ENCODE data around the gene PLXDC2.

The PLXDC2 gene

DNA sequence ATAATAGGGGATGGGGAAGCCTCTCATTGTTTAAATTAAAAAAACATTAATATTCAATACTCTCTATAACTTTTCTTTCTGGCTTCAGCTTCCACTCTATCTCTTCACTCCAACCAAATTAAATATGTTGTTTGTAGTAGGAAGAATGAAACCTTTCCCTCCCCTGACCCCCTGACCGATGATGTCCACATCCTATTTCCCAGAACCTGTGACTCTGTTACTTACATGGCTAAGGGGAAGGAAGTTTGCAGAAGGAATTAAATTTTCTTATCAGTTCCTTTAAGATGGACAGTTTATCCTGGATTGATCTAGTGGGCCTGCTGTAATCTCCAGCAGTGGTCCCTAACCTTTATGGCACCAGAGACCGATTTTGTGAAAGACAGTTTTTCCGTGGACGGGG, 130.0 kb downstream of the PLXDC2 start:
- no peak for DNase-seq

DNA sequence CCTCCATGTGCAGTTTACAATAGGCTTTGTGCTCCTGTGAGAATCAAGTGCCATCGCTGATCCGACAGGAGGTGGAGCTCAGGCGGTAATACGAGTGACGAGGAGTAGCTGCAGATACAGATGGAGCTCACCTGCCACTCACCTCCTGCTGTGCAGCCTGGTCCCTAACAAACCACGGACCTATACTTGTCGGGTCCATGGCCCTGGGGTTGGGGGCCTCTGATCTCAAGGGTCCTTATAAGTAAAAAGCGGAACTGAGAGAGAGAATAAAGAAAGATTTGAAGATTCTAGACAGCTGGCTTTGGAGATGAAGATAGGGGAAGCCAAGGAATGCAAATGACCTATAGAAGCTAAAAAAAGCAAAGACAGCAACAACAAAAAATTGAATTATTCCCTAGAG, 130.6 kb downstream of the PLXDC2 start:
- DNase-seq = no peak

GRCh38 chr10:19947215-19947614, 131.0 kb downstream of the PLXDC2 start:
- DNase-seq = no peak

GRCh38 chr10:19947656-19948055, 131.4 kb downstream of the PLXDC2 start:
- no peak for DNase-seq

GRCh38 chr10:19952224-19953010, 136.2 kb downstream of the PLXDC2 start:
- no peak for DNase-seq

- DNase-seq = no peak
Measured at GRCh38 chr10:19954601-19955000, 138.4 kb downstream of the PLXDC2 start.

DNA sequence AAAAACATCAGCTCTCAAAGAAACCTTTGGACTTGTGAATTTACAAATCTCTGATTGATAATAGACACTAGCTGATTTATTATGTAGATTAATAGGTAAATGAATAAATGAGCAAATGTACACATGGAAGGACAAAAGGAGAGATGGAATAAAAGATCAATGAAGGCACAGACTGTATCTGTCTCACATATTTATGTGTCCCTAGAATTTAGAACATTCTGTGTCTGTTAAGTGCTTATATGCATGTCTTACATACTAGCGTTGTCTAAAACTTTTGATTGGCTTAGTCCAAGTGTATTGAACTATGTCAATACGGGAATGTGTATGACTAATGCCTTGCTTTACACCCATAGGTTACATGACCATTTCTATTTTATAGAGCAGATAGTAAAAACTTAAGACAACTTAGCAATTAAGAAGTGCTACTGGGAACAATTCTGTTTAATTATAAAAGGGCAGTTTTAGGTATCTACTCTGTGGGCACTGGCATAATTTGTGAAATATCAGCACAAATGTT, 140.3 kb downstream of the PLXDC2 start:
- DNase-seq = no peak

DNA sequence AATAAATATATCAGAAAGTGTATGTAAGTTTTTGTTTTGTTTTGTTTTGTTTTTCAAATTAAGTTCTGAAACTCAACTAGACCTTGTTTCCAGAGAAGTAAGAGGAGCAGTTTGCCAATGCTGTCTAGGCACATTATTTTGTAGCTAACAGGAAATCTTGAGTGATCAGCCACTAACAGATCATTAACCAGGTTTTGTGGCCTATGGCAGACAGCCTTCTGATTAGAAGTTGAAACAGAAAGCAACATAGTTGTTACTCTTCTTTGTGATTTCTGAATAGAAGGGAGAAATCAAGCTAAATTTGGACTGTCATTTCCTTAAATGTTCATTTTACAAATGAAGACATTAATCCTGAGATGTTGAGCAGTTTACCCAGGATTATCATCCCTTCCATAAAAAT, 142.6 kb downstream of the PLXDC2 start:
- no peak for DNase-seq

- DNase-seq = no peak
Measured at GRCh38 chr10:19961076-19962053, 145.1 kb downstream of the PLXDC2 start.

- DNase-seq = no peak
Measured at GRCh38 chr10:19964625-19965024, 148.4 kb downstream of the PLXDC2 start.

- DNase-seq = no peak
Measured at GRCh38 chr10:19966751-19967150, 150.5 kb downstream of the PLXDC2 start.

DNA sequence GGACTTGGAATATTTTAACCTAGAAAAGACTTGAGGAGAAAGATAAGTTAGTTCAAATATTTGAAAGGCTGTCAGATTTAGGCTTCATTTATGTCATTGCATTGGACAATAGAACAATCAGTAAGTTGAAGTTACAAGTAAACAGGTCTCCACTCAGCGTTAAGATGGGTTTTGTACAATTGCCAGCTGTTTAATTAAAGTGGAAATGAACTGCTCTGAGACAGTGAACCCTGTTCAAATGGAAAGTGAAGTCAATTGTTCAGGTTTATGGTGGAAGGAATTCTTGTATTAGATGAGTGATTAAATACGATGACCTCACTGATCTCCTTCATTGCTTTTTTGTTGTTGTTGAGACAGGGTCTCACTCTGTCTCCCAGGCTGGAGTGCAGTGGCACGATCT, 151.7 kb downstream of the PLXDC2 start:
- DNase-seq = no peak

DNA sequence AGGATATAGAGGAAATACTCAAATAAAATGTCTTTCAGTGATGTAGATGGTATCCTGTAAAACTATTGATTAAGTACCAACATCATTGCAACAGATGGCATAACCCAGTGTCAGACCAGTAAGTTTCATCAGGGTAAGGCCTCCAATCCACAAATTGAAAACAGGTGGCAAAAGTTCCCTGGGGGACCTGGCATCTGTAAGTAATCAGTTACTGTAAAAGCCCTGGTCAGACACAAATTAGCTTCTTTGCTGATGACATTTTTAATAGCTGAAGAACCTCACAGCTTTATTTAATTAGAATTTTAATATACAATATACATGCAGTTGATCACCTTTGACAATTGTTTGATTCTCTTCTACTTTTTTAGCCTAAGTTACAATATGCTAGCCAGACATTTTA, 152.5 kb downstream of the PLXDC2 start:
- DNase-seq = no peak

DNA sequence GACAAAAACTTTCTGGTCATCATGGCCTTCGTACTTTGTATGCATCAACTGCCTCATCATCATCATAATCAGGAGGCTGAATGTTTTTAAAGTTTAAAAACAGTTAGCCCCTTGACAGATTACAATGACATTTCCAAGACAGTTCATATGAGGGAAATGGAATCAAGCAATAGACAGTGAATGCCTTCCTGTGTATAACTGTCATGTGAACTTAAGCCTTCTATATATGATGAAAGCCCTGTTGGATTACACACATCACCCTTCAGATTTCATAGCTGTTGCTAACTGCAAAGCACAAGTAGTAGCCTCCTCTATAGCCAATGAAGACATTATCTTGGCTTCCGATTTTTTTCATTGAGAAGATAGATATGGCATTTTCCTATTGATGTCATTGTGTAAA, 154.0 kb downstream of the PLXDC2 start:
- DNase-seq = no peak

DNA sequence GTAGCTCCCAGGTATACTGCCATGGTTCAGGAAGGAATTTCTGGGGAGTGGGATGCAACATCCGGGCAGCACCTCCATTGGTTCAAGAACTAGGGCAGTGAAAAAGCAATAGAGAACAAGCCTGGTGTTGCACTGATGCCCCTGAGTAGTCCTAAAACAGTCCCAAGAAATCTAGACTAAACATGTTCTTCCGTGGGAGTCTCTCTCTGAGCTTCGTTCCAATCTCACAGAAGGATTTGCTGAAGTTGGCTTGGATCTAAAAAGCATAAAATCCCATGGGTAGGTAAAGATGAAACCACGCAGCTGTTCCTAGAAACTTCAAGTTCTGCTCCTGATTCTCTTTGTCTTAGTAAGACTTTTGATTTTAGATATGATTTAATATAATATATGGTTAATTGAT, 154.5 kb downstream of the PLXDC2 start:
- no peak for DNase-seq

DNA sequence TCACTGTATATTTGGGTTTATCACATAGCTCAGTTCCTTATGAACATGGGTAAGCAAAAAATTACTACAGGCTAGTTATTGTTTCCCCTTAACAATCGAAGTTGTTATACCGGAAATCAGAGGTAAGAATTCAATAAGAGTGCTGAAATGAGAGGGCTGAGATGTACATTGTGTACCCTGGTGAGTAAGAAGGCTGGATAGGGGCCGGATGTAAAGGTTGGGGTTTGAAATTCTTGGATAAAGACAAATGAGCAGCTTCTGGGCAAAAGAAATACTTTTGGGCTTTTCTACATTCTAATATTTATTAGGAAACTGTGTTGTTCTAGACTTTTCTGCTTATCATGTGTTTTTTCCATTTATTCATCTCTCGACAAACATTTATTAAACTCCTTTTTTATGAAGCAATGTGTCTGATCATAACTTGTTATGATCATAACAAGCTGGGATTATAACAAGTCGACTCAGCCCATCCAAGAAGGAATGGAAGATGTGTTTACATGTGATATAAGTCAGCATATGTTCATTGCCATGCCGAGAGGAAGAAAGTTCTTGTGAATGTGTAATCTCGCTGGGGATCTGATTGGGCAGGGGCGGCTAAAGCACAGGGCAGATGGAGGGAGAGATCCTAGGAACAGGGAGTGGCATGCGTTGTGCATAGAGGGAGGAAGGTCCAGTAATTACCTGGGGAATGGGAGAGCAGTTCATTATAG, 155.3 kb downstream of the PLXDC2 start:
- DNase-seq = no peak

DNA sequence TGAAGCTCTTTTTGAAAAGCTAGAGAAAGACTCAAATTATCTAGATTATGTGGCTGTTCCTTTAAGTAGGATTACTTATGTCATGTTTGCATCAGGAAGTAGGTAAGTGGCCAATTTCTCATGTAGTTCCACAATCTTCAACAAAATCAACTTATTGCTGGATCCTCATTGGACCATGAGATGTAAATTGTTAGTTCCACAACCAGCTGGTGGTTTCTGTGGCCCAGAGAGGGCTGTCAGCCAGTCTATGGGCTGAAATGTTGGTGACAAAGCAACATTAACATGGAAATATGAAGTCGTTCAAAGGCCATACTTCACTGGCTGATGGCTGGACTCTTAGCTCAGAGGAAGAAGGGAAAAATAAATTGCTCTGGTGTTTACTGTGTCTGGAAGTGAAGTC, 157.9 kb downstream of the PLXDC2 start:
- no peak for DNase-seq

DNA sequence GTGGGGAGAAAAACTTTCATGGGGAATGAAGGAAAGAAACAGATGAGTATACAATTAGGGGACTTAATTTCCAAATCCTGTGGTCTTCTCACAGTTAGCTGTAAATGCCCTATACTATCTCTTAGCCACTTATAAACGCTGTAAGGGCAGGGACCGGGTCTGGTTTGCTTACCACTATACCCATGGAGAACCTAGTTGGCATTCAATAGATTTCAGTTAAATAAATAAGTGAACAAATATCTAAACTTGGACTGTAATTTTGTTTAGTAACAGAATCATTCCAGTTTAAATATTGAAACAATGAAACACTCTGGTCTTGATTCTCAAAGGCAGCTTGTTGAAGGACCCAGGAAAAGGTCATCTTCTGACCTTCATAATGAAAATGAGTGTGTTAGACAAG, 158.3 kb downstream of the PLXDC2 start:
- DNase-seq = no peak

GRCh38 chr10:19977097-19977521, 160.9 kb downstream of the PLXDC2 start:
- DNase-seq = no peak

GRCh38 chr10:19979628-19980027, 163.4 kb downstream of the PLXDC2 start:
- DNase-seq = no peak

DNA sequence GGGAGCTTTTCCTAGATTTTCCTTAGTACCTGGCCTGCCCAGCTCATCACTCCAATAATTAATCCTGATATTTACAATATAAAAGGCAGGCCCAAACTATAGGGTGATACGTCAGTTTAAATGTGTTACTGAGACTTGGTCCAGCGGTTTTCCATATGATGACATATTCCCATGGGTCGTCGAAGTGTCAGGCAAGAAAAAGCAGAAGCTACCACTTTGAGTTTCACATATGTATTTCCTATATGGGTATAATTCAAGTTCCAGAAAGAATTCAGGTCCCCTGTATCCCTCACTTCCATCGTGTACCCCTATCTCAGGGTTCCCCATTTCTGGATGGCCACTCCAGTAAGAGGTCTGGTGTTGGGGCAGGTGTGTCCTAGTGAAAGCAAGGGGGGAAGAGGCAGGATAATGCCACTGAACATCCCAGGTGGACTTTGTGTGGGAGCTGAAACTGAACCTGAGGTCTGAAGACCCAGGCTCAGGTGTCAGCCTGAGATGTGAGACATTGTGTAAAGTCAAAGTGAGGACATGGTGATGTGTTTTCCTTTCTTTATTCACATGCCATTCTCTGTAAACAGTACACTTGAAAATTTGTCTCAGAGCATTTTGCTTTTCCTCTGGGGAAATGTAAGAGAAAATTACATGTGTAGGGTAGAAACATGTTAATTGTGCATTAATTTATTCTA, 167.8 kb downstream of the PLXDC2 start:
- DNase-seq = no peak

- DNase-seq = no peak
Measured at GRCh38 chr10:19985745-19986144, 169.5 kb downstream of the PLXDC2 start.

DNA sequence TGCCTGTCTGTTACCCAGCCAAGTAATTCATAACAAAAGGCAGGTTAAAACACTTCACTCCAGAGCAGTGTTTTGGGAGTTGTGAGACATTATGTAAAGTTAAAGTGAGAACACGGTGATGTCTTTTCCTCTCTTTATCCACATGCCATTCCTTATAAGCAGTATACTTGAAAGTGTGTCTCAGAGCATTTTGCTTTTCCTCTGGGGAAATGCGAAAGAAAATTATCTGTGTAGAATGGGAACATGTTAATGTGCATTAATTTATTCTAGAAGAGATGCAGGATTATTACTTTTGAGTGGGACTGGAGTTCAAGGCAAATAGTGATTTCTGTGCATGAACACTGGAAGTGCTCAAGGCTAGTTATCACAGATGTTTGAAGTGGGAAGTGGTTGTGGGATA, 170.4 kb downstream of the PLXDC2 start:
- no peak for DNase-seq

Measured in NCI-H1694 treated with DMSO at 0.1 percent for 48 hours (cell line).